K562 (cell line): ENCODE measurements around the gene CSNK1G1.

ENCODE experiments used
- BRCA1 ChIP-seq, 2 experiments: fragments of 450-650 bp in 1 of 2; sonication (generic) in 1 of 2; formaldehyde crosslinking in 1 of 2; IDR thresholded peaks; 2 replicates each; pipeline versions ENCODE4 v1.5.0 to v1.6.1; 2017 to 2020; ENCODE audit warnings: mild to moderate bottlenecking in 1 of 2, missing genetic modification reagents in 1 of 2
- CBX8 ChIP-seq: fragments of 200-600 bp; sonication (generic); IDR thresholded peaks from 2 replicates; pipeline ENCODE4 v1.6.1; 2012; ENCODE audit warnings: borderline replicate concordance, mixed run types, low read depth, mild to moderate bottlenecking, moderate library complexity, mixed read lengths, low read length, control low read depth, inconsistent platforms; ENCODE audit not compliant: poor library complexity, severe bottlenecking; ENCODE audit errors: extremely low read depth
- EZH2 ChIP-seq: IDR thresholded peaks from 2 replicates; pipeline ENCODE4 v1.6.1; 2012; ENCODE audit warnings: low read depth, mild to moderate bottlenecking, inconsistent platforms, low read length, borderline replicate concordance
- NR2C2 ChIP-seq, 2 experiments: fragments of 200-800 bp in 1 of 2; sonication (Bioruptor generic) in 1 of 2; sonication (generic) in 1 of 2; formaldehyde crosslinking in 1 of 2; IDR thresholded peaks; 2 replicates each; pipeline versions ENCODE4 v1.6.1 to v1.8.0; 2016 to 2022; ENCODE audit warnings: mild to moderate bottlenecking in 1 of 2, missing compliant biosample characterization in 1 of 2, missing genetic modification characterization in 1 of 2, missing genetic modification reagents in 1 of 2
- POLR2A ChIP-seq: fragments of 450-650 bp; conservative IDR thresholded peaks from 2 replicates; pipeline ENCODE4 v1.6.1; 2016
- POLR2AphosphoS5 ChIP-seq: IDR thresholded peaks from 2 replicates; pipeline ENCODE4 v1.6.1; 2011; ENCODE audit warnings: mild to moderate bottlenecking, low read depth, low read length, moderate library complexity; ENCODE audit not compliant: control insufficient read depth, insufficient read depth
- RAD21 ChIP-seq, 2 experiments: fragments of 250-450 bp in 1 of 2; fragments of 450-650 bp in 1 of 2; sonication (Bioruptor Pico) in 1 of 2; formaldehyde crosslinking in 1 of 2; IDR thresholded peaks in 1 of 2; conservative IDR thresholded peaks in 1 of 2; 2 replicates each; pipeline versions ENCODE4 v1.4.0 to v1.8.0; 2020 to 2022; ENCODE audit warnings: mild to moderate bottlenecking in 2 of 2, moderate library complexity in 1 of 2
- RREB1 ChIP-seq: fragments of 250-450 bp; sonication (Bioruptor Pico); IDR thresholded peaks from 2 replicates; pipeline ENCODE4 v1.4.0; 2020
- SMAD1 ChIP-seq: fragments of 150-350 bp; IDR thresholded peaks from 2 replicates; pipeline ENCODE4 v1.6.1; 2014; ENCODE audit warnings: low read length, low read depth; ENCODE audit not compliant: partially characterized antibody
- TFE3 ChIP-seq: fragments of 450-650 bp; formaldehyde crosslinking; IDR thresholded peaks from 2 replicates; pipeline ENCODE4 v1.4.0; 2020; ENCODE audit warnings: mild to moderate bottlenecking, mixed read lengths
- TRIM28 ChIP-seq: fragments of 450-650 bp; IDR thresholded peaks from 2 replicates; pipeline ENCODE4 v1.6.1; 2017
- YY1 ChIP-seq, 3 experiments: IDR thresholded peaks; 2 replicates each; pipeline ENCODE4 v1.6.1; 2011; ENCODE audit warnings: low read length in 2 of 3, mild to moderate bottlenecking in 2 of 3, moderate library complexity in 2 of 3, borderline replicate concordance in 1 of 3, control low read depth in 1 of 3, low read depth in 1 of 3; ENCODE audit not compliant: insufficient read depth in 3 of 3, insufficient replicate concordance in 2 of 3, control insufficient read depth in 1 of 3, insufficient read length in 1 of 3; ENCODE audit errors: extremely low read depth in 1 of 3

GRCh38 chr15:64162869-64163658, 192.9 kb downstream of the CSNK1G1 start, which contains the start of gene PPIB:
- TF ChIP-seq POLR2A (peak; percentile 98), POLR2AphosphoS5 (peak; percentile 84), CBX8 (no peak), SMAD1 (peak; percentile 65), BRCA1 (IDR thresholded peaks at IDR 0.05) (no peak), BRCA1 (CRISPR knock-in tag; IDR thresholded peaks at IDR 0.05) (no peak), EZH2 (no peak), TRIM28 (no peak), NR2C2 (CRISPR knock-in tag; IDR thresholded peaks at IDR 0.05) (peak; percentile 26; the same call in 1 of the 2 replicates), NR2C2 (tag; IDR thresholded peaks at IDR 0.05) (peak; percentile 89), RAD21 (CRISPR knock-in tag; conservative IDR thresholded peaks at IDR 0.05 in 1 of 2, IDR thresholded peaks at IDR 0.05 in 1 of 2) (peak; percentile 61 to 80), TFE3 (CRISPR knock-in tag) (no peak), RREB1 (CRISPR knock-in tag) (0 out of 2 replicates have a peak, but pooled peaks have one; percentile 75), YY1 (IDR thresholded peaks at IDR 0.05; ENCODE audit: borderline replicate concordance in 1 of 3, control insufficient read depth in 1 of 3, extremely low read depth in 1 of 3, insufficient read depth in 3 of 3, insufficient read length in 1 of 3, insufficient replicate concordance in 2 of 3, low read depth in 1 of 3, low read length in 2 of 3) (peak in 2 of 3 experiments; percentile 42 to 45)
